OCI-LY3 (cell line): ENCODE data around the gene NACC1.

Experiments used
- EZH2phosphoT487 ChIP-seq: fragments of 200-600 bp; shearing (Covaris generic); IDR thresholded peaks from 2 replicates; pipeline ENCODE4 v1.6.1; 2018; ENCODE audit warnings: antibody characterized with exemption, mixed run types, low read depth
- TF ChIP-seq, protein P1 (sequence below): fragments of 200-600, 300-600 bp; sonication (generic); IDR thresholded peaks from 2 replicates; pipeline ENCODE4 v1.5.1; 2014; ENCODE audit warnings: antibody characterized with exemption, low read length, low read depth

GRCh38 chr19:13095934-13096927 is 21.8 kb upstream of the NACC1 start:
- TF ChIP-seq, protein P1, sequence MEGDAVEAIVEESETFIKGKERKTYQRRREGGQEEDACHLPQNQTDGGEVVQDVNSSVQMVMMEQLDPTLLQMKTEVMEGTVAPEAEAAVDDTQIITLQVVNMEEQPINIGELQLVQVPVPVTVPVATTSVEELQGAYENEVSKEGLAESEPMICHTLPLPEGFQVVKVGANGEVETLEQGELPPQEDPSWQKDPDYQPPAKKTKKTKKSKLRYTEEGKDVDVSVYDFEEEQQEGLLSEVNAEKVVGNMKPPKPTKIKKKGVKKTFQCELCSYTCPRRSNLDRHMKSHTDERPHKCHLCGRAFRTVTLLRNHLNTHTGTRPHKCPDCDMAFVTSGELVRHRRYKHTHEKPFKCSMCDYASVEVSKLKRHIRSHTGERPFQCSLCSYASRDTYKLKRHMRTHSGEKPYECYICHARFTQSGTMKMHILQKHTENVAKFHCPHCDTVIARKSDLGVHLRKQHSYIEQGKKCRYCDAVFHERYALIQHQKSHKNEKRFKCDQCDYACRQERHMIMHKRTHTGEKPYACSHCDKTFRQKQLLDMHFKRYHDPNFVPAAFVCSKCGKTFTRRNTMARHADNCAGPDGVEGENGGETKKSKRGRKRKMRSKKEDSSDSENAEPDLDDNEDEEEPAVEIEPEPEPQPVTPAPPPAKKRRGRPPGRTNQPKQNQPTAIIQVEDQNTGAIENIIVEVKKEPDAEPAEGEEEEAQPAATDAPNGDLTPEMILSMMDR = peak; percentile 8; the same call in 1 of the 2 replicates
- TF ChIP-seq EZH2phosphoT487 = no peak
